HCT116 (cell line): ENCODE measurements around the gene SLC5A6. TPM values are rescaled to one million over a fixed set of nuclear protein-coding genes. Genes with fewer than 3 reads are reported as not detected.

Source experiments
- ATAC-seq: fragments of 200-7000 bp; cut with Tn5 transposase; 2 replicates; pipeline ENCODE4 v1.9.1; 2020; ENCODE audit warnings: mild to moderate bottlenecking, moderate library complexity
- BruUV-seq: library from RNA; stranded (reverse); fragments of 400-500 nt; replicated peaks from 2 replicates; lab custom pipeline; 2021; lab: Mats Ljungman, UMichigan
- CTCF ChIA-PET: fragments of 300-600 bp; sonication (Branson Sonifier 250); formaldehyde crosslinking; loops from one replicate; lab custom pipeline; 2021; ENCODE audit warnings: antibody characterized with exemption; lab: Charles Lee
- POLR2A ChIA-PET: fragments of 300-600, 350-600 bp; sonication (Branson Sonifier 250); formaldehyde crosslinking; loops from one replicate; lab custom pipeline; 2021; ENCODE audit warnings: antibody characterized with exemption; lab: Charles Lee
- RAD21 ChIA-PET, 2 experiments: fragments of 300-600 bp; sonication (Branson Sonifier 250); formaldehyde crosslinking; loops; one replicate each; lab custom pipeline; 2023; ENCODE audit warnings: low total read pairs in 2 of 2; ENCODE audit not compliant: uncharacterized antibody in 2 of 2, unreplicated experiment in 2 of 2, low non-redundant PET in 1 of 2; lab: Charles Lee
- DNase-seq: peaks from one replicate; pipeline ENCODE4 v3.0.0-alpha.2; 2010; ENCODE audit warnings: low read depth, low spot score
- H2AFZ ChIP-seq: fragments of 200-600 bp; shearing (Covaris generic), sonication (generic); 2 replicates; pipeline ENCODE4 v1.6.1; 2017; ENCODE audit warnings: low read depth, mixed run types, mixed read lengths, antibody characterized with exemption, low read length; ENCODE audit not compliant: poor library complexity, severe bottlenecking
- H3K27ac ChIP-seq: 2 replicates; pipeline ENCODE4 v1.5.1; 2012; ENCODE audit warnings: low read depth, low read length
- H3K27me3 ChIP-seq: fragments of 200-600 bp; sonication (generic); 2 replicates; pipeline ENCODE4 v1.6.1; 2016; ENCODE audit warnings: mixed run types, low read length, mixed read lengths; ENCODE audit not compliant: insufficient read depth
- H3K36me3 ChIP-seq, 2 experiments: fragments of 200-500 bp in 1 of 2; fragments of 200-600 bp in 1 of 2; sonication (Bioruptor generic) in 1 of 2; sonication (generic) in 1 of 2; 2 replicates each; pipeline versions ENCODE4 v1.5.1 to v1.6.1; 2014 to 2016; ENCODE audit warnings: low read length in 2 of 2, inconsistent platforms in 1 of 2, mixed read lengths in 1 of 2, mixed run types in 1 of 2; ENCODE audit not compliant: insufficient read depth in 2 of 2, control insufficient read depth in 1 of 2
- H3K4me1 ChIP-seq, 2 experiments: fragments of 200-600 bp in 1 of 2; sonication (generic) in 1 of 2; 2 replicates each; pipeline versions ENCODE4 v1.5.1 to v1.6.1; 2012 to 2017; ENCODE audit warnings: low read length in 2 of 2, inconsistent platforms in 1 of 2, mild to moderate bottlenecking in 1 of 2, mixed read lengths in 1 of 2, mixed run types in 1 of 2, moderate library complexity in 1 of 2; ENCODE audit not compliant: insufficient read depth in 2 of 2, control insufficient read depth in 1 of 2
- H3K4me2 ChIP-seq: fragments of 200-600 bp; sonication (generic); 2 replicates; pipeline ENCODE4 v1.6.1; 2017; ENCODE audit warnings: mixed run types, low read length, mixed read lengths
- H3K4me3 ChIP-seq, 2 experiments: fragments of 200-600 bp in 1 of 2; sonication (generic) in 1 of 2; replicated peaks in 1 of 2; 2 replicates each; pipeline ENCODE4 v1.5.1; 2011 to 2016; ENCODE audit warnings: low read length in 2 of 2, control low read depth in 1 of 2, low read depth in 1 of 2, mild to moderate bottlenecking in 1 of 2, mixed read lengths in 1 of 2, mixed run types in 1 of 2
- H3K79me2 ChIP-seq: fragments of 200-600 bp; sonication (generic); 2 replicates; pipeline ENCODE4 v1.6.1; 2017; ENCODE audit warnings: mild to moderate bottlenecking, mixed run types, low read length, moderate library complexity, mixed read lengths; ENCODE audit not compliant: insufficient read depth
- H3K9ac ChIP-seq: fragments of 200-600 bp; sonication (generic); 2 replicates; pipeline ENCODE4 v1.6.1; 2016; ENCODE audit warnings: low read length, mixed read lengths
- H3K9me2 ChIP-seq: fragments of 200-600 bp; sonication (generic), shearing (Covaris generic); 2 replicates; pipeline ENCODE4 v1.6.1; 2017; ENCODE audit warnings: mixed run types, mild to moderate bottlenecking, moderate library complexity; ENCODE audit not compliant: insufficient read depth
- H3K9me3 ChIP-seq, 2 experiments: fragments of 200-500 bp in 1 of 2; fragments of 200-600 bp in 1 of 2; sonication (Bioruptor generic) in 1 of 2; sonication (generic) in 1 of 2; 2 replicates each; pipeline ENCODE4 v1.6.1; 2014 to 2017; ENCODE audit warnings: low read length in 2 of 2, mixed read lengths in 2 of 2, inconsistent platforms in 1 of 2, low read depth in 1 of 2, mild to moderate bottlenecking in 1 of 2, mixed run types in 1 of 2, moderate library complexity in 1 of 2; ENCODE audit not compliant: control insufficient read depth in 1 of 2, insufficient read depth in 1 of 2
- H4K20me1 ChIP-seq: fragments of 200-600 bp; sonication (generic), shearing (Covaris generic); 2 replicates; pipeline ENCODE4 v1.6.1; 2017; ENCODE audit warnings: mixed run types, mild to moderate bottlenecking, moderate library complexity; ENCODE audit not compliant: insufficient read depth
- CTCF ChIP-seq, 3 experiments: fragments of 200-600 bp in 1 of 3; sonication (generic) in 1 of 3; IDR thresholded peaks in 2 of 3; conservative IDR thresholded peaks in 1 of 3; 2 replicates each; pipeline ENCODE4 v1.5.1; 2012 to 2017; ENCODE audit warnings: low read depth in 2 of 3, low read length in 2 of 3, antibody characterized with exemption in 1 of 3, borderline replicate concordance in 1 of 3, control low read depth in 1 of 3, mild to moderate bottlenecking in 1 of 3, mixed read lengths in 1 of 3, mixed run types in 1 of 3, moderate library complexity in 1 of 3; ENCODE audit not compliant: insufficient read depth in 1 of 3
- EGR1 ChIP-seq: IDR thresholded peaks from 2 replicates; pipeline ENCODE4 v1.6.1; 2012; ENCODE audit warnings: low read depth
- POLR2AphosphoS5 ChIP-seq: IDR thresholded peaks from 2 replicates; pipeline ENCODE4 v1.6.1; 2011; ENCODE audit warnings: mild to moderate bottlenecking, low read depth, low read length, moderate library complexity
- RAD21 ChIP-seq: IDR thresholded peaks from 2 replicates; pipeline ENCODE4 v1.6.1; 2012; ENCODE audit warnings: low read depth, mild to moderate bottlenecking
- SP1 ChIP-seq: IDR thresholded peaks from 2 replicates; pipeline ENCODE4 v1.6.1; 2012; ENCODE audit warnings: low read depth
- SRF ChIP-seq: IDR thresholded peaks from 2 replicates; pipeline ENCODE4 v1.6.1; 2012; ENCODE audit warnings: low read depth
- TCF7L2 ChIP-seq: IDR thresholded peaks from 2 replicates; pipeline ENCODE4 v1.7.0; 2011; ENCODE audit warnings: borderline replicate concordance, inconsistent platforms; ENCODE audit not compliant: insufficient read depth, insufficient read length; ENCODE audit errors: extremely low read depth
- ZBTB33 ChIP-seq: IDR thresholded peaks from 2 replicates; pipeline ENCODE4 v1.6.1; 2011; ENCODE audit warnings: mild to moderate bottlenecking, low read length, moderate library complexity; ENCODE audit not compliant: insufficient replicate concordance; ENCODE audit errors: extremely low read depth
- intact Hi-C: fragments of 100-400 bp; cut with micrococcal nuclease; formaldehyde crosslinking; loops from 2 replicates; pipeline ENCODE4 v1.10.0; 2022
- total RNA-seq: library from RNA; stranded (reverse); gene quantifications from one replicate; pipeline ENCODE4 v1.2.1, GENCODE V29; 2021; ENCODE audit not compliant: unreplicated experiment

Gene SLC5A6
- total RNA-seq, 1 experiment from 2014 or later: 55.4 TPM

- ChIA-PET POLR2A (interaction anchor here (0.7 kb wide), 1 partner anchor 10 kb away, joined by 5 read pairs; no protein-coding TSS in a partner anchor), RAD21 (no interaction called here), CTCF (no interaction called here)
- Histone ChIP-seq H3K79me2 (no peaks in the 10 kb centered on the region), H3K36me3 (peaks cover 17 to 50% of the 10 kb centered on the region in 2 experiments; a peak in 2 of 4 replicates), H2AFZ (no peak overlapping the region), H4K20me1 (no peaks in the 10 kb centered on the region), H3K9me2 (no peaks in the 10 kb centered on the region), H3K4me2 (no peak overlapping the region), H3K4me1 (no peaks in the 10 kb centered on the region), H3K9me3 (no peaks in the 10 kb centered on the region), H3K27me3 (no peaks in the 10 kb centered on the region), H3K27ac (no peak overlapping the region), H3K4me3 (no peak overlapping the region), H3K9ac (no peak overlapping the region)
- no peak for TF ChIP-seq SP1
- TF ChIP-seq TCF7L2: no peak
- no peak for TF ChIP-seq SRF
- no peak for TF ChIP-seq EGR1
- no peak for TF ChIP-seq ZBTB33
- no peak for TF ChIP-seq CTCF (IDR thresholded peaks at IDR 0.05 in 2 of 3, conservative IDR thresholded peaks at IDR 0.05 in 1 of 3; ENCODE audit: borderline replicate concordance in 1 of 3, insufficient read depth in 1 of 3, low read depth in 2 of 3, low read length in 2 of 3)
- no peak for TF ChIP-seq RAD21
- TF ChIP-seq POLR2AphosphoS5: no peak
- no TSS peak for BruUV-seq
- intact Hi-C loops: no loop called here
- no peak for DNase-seq
- ATAC-seq: no peak
Observed at GRCh38 chr2:27201675-27202074, 10.4 kb downstream of the SLC5A6 start.
